ENCODE results near the gene PRLHR. TPM values are rescaled to one million over a fixed set of nuclear protein-coding genes. Genes with fewer than 3 reads are reported as not detected.
"Not testable (repeated sequence)": the region's sequence is repeated elsewhere in the genome, so short reads cannot be mapped to it uniquely, and the experiment has no call there.

Gene PRLHR
- total RNA-seq = not detected

GRCh38 chr10:118595598-118596425 lies at the start of gene PRLHR:
Gene PRLHR, minus strand, starts transcription at chr10:118595648. Its CDS starts 404 bp downstream, at chr10:118595244.
- Mint-ChIP-seq H3K9me3 (peaks cover 2% of the 10 kb centered on the region), H3K4me3 (peak within 1 kb of the TSS; percentile 7), H3K4me1 (peaks cover 5% of the 10 kb centered on the region), H3K27me3 (peaks cover 61% of the 10 kb centered on the region), H3K36me3 (ENCODE audit: low read depth) (peaks cover 6% of the 10 kb centered on the region), H3K27ac (peak within 1 kb of the TSS; percentile 43)
- no peak for DNase-seq
- POLR2A ChIA-PET = no interaction called here
- CTCF ChIA-PET = interaction anchor here (1.0 kb wide), 1 partner anchor 19 kb away, joined by 3 read pairs; no protein-coding TSS in a partner anchor

GRCh38 chr10:118642228-118642627 lies 46.8 kb upstream of the PRLHR start:
- ChIA-PET POLR2A (no interaction called here), CTCF (no interaction called here)
- no peak overlapping the region for H3K27ac Mint-ChIP-seq
- DNase-seq = no peak
- no peak overlapping the region for H3K4me3 Mint-ChIP-seq
- peaks cover 2% of the 10 kb centered on the region for H3K4me1 Mint-ChIP-seq
- peaks cover 12% of the 10 kb centered on the region for H3K9me3 Mint-ChIP-seq
- H3K27me3 Mint-ChIP-seq = peaks cover 4% of the 10 kb centered on the region
- no peaks in the 10 kb centered on the region for H3K36me3 Mint-ChIP-seq (ENCODE audit: low read depth)

DNA sequence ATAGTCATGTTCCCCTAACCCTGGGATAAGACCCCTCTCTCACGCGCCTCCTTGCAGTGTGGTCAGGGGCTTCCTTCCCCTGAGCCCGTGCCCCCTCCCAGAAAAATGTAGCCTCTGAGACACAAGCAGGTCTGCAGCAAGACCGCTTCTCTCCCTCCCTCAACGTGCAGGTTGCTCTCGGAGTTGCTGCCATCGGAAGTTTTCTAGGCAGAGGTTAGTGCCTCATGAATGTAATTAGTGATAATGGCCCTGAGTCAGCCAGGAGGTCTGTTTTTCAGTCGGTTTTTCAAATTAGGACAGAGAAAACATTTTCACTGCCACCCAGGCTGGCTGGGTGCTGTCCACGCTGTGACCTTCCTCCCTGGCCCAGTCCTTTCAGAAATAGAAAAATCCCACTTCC lies 43.2 kb upstream of the PRLHR start:
- DNase-seq = no peak
- H3K4me1 Mint-ChIP-seq = no peaks in the 10 kb centered on the region
- no peak overlapping the region for H3K4me3 Mint-ChIP-seq
- no peak overlapping the region for H3K27ac Mint-ChIP-seq
- no peaks in the 10 kb centered on the region for H3K27me3 Mint-ChIP-seq
- POLR2A ChIA-PET = no interaction called here
- no peaks in the 10 kb centered on the region for H3K36me3 Mint-ChIP-seq (ENCODE audit: low read depth)
- CTCF ChIA-PET = no interaction called here
- H3K9me3 Mint-ChIP-seq = peaks cover 12% of the 10 kb centered on the region

- POLR2A ChIA-PET = no interaction called here
- no peak overlapping the region for H3K27ac Mint-ChIP-seq
Measured at GRCh38 chr10:118635674-118636402, 40.4 kb upstream of the PRLHR start.

DNA sequence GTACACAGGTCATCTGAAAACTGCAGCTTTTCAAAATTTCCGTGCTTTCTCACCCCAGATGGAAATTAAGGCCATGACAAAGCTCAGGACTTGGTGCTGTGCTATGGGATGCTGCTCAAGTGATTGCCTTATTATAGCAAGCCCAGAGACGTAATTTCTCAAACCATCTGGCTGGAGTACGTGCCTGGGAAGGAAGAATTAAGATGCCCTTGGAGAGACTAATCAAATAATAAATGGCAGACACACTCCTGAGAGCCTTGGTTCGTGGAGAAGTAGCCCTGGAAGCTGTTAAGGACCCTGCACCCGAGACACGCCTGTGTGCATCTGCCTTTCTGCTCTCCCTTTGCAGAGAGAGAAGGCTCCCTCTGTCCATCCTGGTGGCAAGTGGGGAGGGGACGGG lies 38.3 kb upstream of the PRLHR start:
- Mint-ChIP-seq H3K27ac (no peak overlapping the region), H3K4me1 (no peaks in the 10 kb centered on the region), H3K27me3 (peaks cover 5% of the 10 kb centered on the region), H3K4me3 (no peak overlapping the region), H3K36me3 (ENCODE audit: low read depth) (no peaks in the 10 kb centered on the region), H3K9me3 (no peaks in the 10 kb centered on the region)
- ChIA-PET POLR2A (no interaction called here), CTCF (no interaction called here)
- DNase-seq = no peak

More at GRCh38 chr10:118635674-118636402, 40.4 kb upstream of the PRLHR start:
- CTCF ChIA-PET = interaction anchor here (1.2 kb wide), 1 partner anchor 9 kb away, joined by 5 read pairs; no protein-coding TSS in a partner anchor
- H3K9me3 Mint-ChIP-seq = peaks cover 9% of the 10 kb centered on the region
- H3K4me1 Mint-ChIP-seq = no peaks in the 10 kb centered on the region
- no peaks in the 10 kb centered on the region for H3K27me3 Mint-ChIP-seq
- no peak overlapping the region for H3K4me3 Mint-ChIP-seq
- DNase-seq = no peak
- no peaks in the 10 kb centered on the region for H3K36me3 Mint-ChIP-seq (ENCODE audit: low read depth)

DNA sequence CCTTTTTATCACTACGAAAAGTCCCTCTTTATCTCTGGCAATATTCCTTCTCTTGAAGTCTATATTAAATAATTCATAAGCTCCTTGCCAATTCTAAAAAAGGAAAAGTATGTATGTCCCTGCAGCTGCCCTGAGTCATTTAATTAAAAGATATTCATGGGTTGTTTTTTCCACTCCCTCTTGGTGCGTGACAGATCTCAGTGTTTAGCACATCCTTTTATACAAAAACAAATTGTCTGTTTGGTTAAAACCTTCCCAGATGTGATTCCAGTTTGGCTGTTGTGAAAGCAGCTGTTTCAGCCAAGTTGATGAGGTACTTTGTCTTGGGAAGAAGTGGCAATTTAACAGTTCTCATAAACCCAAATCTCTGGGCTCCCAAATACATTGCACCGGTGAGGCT lies 33.8 kb upstream of the PRLHR start:
- ChIA-PET POLR2A (no interaction called here), CTCF (no interaction called here)
- Mint-ChIP-seq H3K36me3 (ENCODE audit: low read depth) (no peaks in the 10 kb centered on the region), H3K4me1 (no peaks in the 10 kb centered on the region), H3K9me3 (no peaks in the 10 kb centered on the region), H3K27ac (no peak overlapping the region), H3K4me3 (no peak overlapping the region), H3K27me3 (peaks cover 5% of the 10 kb centered on the region)
- DNase-seq = no peak

DNA sequence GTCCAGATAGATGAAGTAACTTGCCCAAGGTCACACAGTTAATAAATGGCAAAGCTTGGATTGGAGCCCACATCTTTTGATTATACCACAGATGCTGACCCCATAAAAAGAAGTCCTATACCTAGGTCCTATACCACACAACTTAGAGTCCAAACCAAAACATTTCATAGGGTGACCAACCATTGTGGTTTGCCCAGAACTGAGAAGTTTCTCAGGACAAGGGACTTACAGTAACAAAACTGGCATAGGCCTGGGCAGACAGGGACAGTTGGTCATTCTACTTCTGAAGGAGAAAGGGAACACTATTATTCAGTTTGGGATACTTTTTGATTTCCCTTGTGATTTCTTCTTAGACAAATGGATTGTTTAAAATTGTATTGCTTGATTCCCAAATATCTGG lies 32.9 kb upstream of the PRLHR start:
- Mint-ChIP-seq H3K4me1 (no peaks in the 10 kb centered on the region), H3K27ac (no peak overlapping the region), H3K4me3 (no peak overlapping the region), H3K36me3 (ENCODE audit: low read depth) (no peaks in the 10 kb centered on the region), H3K9me3 (no peaks in the 10 kb centered on the region), H3K27me3 (peaks cover 5% of the 10 kb centered on the region)
- CTCF ChIA-PET = interaction anchor here (0.6 kb wide), 1 partner anchor 37 kb away, joined by 3 read pairs; no protein-coding TSS in a partner anchor
- POLR2A ChIA-PET = no interaction called here
- no peak for DNase-seq

- peaks cover 4% of the 10 kb centered on the region for H3K4me1 Mint-ChIP-seq
- no peaks in the 10 kb centered on the region for H3K9me3 Mint-ChIP-seq
- ChIA-PET CTCF (interaction anchor here (0.6 to 0.9 kb wide), 4 partner anchors 9 to 142 kb away, joined by 3 to 5 read pairs (median 3); no protein-coding TSS in a partner anchor), POLR2A (no interaction called here)
- H3K36me3 Mint-ChIP-seq (ENCODE audit: low read depth) = no peaks in the 10 kb centered on the region
- no peak for DNase-seq
- H3K27ac Mint-ChIP-seq = no peak overlapping the region
- peaks cover 5% of the 10 kb centered on the region for H3K27me3 Mint-ChIP-seq
- H3K4me3 Mint-ChIP-seq = no peak overlapping the region
Measured at GRCh38 chr10:118626953-118627352, 31.5 kb upstream of the PRLHR start.

- Mint-ChIP-seq H3K9me3 (no peaks in the 10 kb centered on the region), H3K27me3 (peaks cover 5% of the 10 kb centered on the region), H3K27ac (no peak overlapping the region), H3K4me3 (no peak overlapping the region), H3K4me1 (peaks cover 17% of the 10 kb centered on the region), H3K36me3 (ENCODE audit: low read depth) (no peaks in the 10 kb centered on the region)
- no peak for DNase-seq
- POLR2A ChIA-PET = no interaction called here
- CTCF ChIA-PET = no interaction called here
Measured at GRCh38 chr10:118625504-118625903, 30.1 kb upstream of the PRLHR start.

DNA sequence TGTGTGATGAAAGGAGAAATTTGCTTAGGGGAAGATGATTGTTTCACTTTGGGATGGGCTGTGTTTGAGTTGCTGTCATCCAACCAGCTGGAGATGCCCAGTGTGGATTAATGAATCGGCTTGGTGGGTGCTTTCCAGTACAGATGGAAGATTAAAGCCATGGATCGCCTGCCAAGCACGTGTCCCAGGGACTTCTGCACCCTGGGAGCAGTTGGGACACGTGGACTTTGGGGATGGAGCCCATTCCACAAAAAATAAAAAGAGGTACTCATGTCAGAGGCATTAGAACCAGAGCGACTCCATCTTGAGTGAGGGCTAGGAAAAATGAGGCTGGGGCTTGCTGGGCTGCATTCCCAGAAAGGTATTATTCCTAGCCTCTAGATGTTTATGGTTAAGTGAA lies 29.3 kb upstream of the PRLHR start:
- H3K9me3 Mint-ChIP-seq = no peaks in the 10 kb centered on the region
- H3K4me1 Mint-ChIP-seq = peaks cover 17% of the 10 kb centered on the region
- H3K4me3 Mint-ChIP-seq = no peak overlapping the region
- no peak for DNase-seq
- ChIA-PET POLR2A (no interaction called here), CTCF (interaction anchor here (0.7 kb wide), 1 partner anchor 16 kb away, joined by 3 read pairs; no protein-coding TSS in a partner anchor)
- H3K27me3 Mint-ChIP-seq = peaks cover 2% of the 10 kb centered on the region
- H3K36me3 Mint-ChIP-seq (ENCODE audit: low read depth) = no peaks in the 10 kb centered on the region
- H3K27ac Mint-ChIP-seq = no peak overlapping the region

DNA sequence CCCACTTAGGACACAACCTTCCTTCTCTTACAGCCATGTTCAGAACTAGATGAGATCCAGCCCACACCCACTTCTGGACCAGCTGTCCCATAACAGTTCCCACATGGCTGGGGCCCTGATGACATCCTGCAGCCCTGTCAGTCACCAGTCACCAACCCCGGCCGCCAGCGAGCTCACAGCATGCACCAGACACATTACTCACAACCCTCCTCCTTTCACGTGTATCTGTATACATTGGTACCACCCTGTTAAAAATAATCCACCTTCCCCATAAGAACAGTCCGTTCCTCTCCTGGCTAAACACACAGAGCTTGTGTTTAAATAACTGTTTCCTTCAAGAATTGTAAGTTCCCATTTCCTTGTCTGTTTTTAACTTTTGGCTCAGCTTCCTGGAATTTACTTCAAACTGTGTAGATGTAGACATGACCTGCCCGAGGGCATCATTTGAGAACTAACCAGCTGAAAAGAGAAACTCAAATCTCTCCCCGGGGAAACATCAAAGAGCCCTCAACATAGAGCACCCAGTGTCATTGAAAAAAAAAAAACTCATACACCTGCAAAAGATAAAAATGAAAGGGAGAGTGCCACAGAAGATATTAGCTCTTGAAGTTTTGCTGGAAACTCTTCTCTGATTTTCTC lies 26.0 kb upstream of the PRLHR start:
- Mint-ChIP-seq H3K4me3 (no peak overlapping the region), H3K27ac (peak overlapping the region; percentile 79), H3K4me1 (peaks cover 17% of the 10 kb centered on the region), H3K27me3 (no peaks in the 10 kb centered on the region), H3K36me3 (ENCODE audit: low read depth) (no peaks in the 10 kb centered on the region), H3K9me3 (no peaks in the 10 kb centered on the region)
- ChIA-PET POLR2A (no interaction called here), CTCF (interaction anchor here (1.2 kb wide), 1 partner anchor 17 kb away, joined by 3 read pairs; no protein-coding TSS in a partner anchor)
- DNase-seq = peak; percentile 54

DNA sequence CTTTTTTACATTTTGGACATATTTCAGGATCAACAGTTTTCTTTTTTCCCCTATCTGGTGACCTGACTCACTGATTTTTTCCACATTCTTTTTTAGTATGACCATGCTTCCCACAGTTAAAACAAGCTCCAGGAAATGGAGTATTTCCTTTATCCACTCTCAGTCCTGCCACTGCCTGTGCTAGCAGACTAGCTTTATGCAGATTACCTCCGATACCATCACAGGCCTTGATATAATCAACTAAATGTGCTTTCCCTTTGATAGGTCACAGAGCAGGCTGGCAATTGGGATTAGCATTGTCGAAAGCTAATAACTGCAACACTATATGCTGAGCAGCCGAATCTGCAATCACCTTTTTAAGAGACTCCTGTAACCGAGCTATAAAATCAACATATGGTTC lies 18.4 kb upstream of the PRLHR start:
- DNase-seq; H3K4me3 Mint-ChIP-seq; H3K27me3 Mint-ChIP-seq; H3K9me3 Mint-ChIP-seq; H3K27ac Mint-ChIP-seq; POLR2A ChIA-PET; H3K4me1 Mint-ChIP-seq; CTCF ChIA-PET; H3K36me3 Mint-ChIP-seq (ENCODE audit: low read depth): not testable (repeated sequence)

GRCh38 chr10:118610577-118610976 lies 15.1 kb upstream of the PRLHR start:
- CTCF ChIA-PET = no interaction called here
- Mint-ChIP-seq H3K36me3 (ENCODE audit: low read depth) (no peaks in the 10 kb centered on the region), H3K4me1 (no peaks in the 10 kb centered on the region), H3K4me3 (no peak overlapping the region), H3K27me3 (peaks cover 2% of the 10 kb centered on the region), H3K9me3 (peaks cover 7% of the 10 kb centered on the region), H3K27ac (no peak overlapping the region)
- DNase-seq = no peak
- POLR2A ChIA-PET = no interaction called here
